GM12874 (cell line): ENCODE results near the gene NXPE1.

Experiments
- TF ChIP-seq, protein P1 (sequence below): IDR thresholded peaks from 2 replicates; pipeline ENCODE4 v1.5.1; 2011; ENCODE audit warnings: low read depth, mild to moderate bottlenecking, control low read depth, low read length, moderate library complexity; ENCODE audit not compliant: insufficient read depth

Gene NXPE1

DNA sequence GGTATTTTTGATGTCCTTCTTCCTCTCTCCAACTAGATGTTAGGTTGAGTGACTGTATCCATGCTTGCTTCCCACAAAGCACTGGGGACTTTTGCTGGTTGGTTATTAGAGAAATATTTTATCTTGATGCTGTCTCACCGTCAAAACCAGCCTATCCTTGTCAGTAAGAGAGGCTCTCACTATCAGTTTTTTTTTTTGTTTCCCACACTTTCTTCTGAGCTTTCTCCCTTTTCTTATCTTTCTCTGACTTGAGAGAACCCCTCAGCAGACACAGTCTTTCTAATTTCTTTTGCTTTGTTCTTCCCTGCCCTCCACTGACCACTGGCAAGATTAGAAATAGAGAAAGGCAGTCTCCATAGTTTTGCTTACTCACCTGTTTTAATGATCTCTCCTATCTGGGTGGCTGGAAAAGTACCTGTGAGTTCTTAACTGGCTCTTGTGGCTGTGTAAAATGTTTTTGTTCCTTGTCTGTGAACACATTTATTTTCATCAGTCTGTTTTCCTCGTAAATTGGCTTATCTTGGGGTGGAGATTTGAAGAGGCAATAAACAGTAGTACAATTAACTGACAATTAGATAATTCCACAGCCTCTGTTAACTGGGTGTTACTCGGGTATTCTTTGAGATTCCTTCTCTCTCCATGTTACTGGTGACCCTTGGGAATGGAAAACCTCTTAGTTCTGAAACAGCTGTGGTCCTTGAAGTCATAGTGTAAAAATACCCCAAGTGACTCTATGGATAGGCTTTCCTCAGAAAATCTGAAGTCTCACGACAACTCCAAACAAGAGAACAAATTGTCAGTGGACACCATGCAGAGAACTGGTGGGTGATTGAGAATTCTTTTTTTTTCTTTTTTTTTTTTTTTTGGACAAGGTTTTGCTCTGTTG is at the start of gene NXPE1:
NXPE1 (minus strand) TSS at position 457 of the 886 bp plus-strand sequence. CDS start 8,680 bp downstream, outside the sequence.
- TF ChIP-seq, protein P1, sequence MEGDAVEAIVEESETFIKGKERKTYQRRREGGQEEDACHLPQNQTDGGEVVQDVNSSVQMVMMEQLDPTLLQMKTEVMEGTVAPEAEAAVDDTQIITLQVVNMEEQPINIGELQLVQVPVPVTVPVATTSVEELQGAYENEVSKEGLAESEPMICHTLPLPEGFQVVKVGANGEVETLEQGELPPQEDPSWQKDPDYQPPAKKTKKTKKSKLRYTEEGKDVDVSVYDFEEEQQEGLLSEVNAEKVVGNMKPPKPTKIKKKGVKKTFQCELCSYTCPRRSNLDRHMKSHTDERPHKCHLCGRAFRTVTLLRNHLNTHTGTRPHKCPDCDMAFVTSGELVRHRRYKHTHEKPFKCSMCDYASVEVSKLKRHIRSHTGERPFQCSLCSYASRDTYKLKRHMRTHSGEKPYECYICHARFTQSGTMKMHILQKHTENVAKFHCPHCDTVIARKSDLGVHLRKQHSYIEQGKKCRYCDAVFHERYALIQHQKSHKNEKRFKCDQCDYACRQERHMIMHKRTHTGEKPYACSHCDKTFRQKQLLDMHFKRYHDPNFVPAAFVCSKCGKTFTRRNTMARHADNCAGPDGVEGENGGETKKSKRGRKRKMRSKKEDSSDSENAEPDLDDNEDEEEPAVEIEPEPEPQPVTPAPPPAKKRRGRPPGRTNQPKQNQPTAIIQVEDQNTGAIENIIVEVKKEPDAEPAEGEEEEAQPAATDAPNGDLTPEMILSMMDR: no peak

DNA sequence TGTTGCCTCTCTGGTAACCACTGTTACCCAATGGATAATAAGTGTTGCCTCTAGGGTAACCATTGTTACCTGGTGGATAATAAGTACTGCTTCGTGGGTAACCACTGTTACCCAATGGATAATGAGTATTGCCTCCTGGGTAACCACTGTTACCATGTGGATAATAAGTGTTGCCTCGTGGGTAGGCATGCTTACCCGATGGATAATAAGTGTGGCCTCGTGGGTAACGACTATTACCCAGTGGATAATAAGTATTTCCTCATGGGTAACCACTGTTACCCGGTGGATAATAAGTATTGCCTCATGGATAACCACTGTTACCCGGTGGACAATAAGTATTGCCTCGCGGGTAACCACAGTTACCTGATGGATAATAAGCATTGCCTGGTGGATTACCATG is 49.7 kb upstream of the NXPE1 start:
- TF ChIP-seq, protein P1: no peak

DNA sequence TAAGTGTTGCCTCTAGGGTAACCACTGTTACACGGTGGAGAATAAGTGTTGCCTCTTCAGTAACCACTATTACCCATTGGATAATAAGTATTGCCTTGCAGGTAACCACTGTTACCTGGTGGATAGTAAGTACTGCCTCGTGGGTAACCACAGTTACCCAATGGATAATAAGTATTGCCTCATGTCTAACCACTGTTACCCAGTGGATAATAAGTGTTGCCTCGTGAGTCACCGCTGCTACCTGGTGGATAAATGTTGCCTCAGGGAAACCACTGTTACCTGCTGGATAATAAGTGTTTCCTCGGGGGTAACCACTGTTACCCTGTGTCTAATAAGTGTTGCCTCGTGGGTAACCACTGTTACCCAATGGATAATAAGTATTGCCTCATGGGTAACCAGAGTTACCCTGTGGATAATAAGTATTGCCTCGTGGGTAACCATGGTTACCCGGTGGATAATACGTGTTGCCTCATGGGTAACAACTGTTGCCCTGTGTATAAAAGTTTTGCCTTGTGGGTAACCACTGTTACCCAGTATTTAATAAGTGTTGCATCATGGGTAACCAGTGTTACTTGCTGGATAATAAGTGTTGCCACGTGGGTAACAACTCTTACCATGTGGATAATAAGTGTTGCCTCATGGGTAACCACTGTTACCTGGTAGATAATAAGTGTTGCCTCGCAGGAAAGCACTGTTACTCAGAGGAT is 48.2 kb upstream of the NXPE1 start:
- TF ChIP-seq, protein P1: no peak

DNA sequence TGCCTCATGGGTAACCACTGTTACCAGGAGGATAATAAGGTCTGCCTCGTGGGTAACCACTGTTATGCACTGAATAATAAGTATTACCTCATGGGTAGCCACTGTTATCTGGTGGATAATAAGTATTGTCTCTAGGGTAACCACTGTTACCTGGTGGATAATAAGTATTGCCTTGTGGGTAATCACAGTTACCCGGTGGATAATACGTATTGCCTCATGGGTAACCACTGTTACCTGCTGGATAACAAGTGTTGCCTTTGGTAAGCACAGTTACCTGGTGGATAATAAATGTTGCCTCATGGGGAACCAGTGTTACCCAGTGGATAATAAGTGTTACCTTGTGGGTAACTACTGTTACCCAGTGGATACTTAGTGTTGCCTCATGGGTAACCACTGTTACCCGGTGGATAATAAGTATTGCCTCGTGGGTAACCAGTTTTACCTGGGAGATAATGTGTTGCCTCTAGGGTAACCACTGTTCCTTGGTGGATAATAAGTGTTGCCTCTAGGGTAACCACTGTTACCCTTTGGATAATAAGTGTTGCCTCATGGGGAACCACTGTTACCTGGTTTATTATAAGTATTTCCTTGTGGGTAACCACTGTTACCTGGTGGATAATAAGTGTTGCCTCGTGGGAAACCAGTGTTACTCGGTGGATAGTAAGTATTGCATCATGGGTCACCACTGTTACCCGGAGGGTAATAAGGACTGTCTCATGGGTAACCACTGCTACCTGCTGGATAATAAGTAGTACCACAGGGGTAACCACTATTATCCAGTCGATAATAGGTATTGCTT is 46.5 kb upstream of the NXPE1 start:
- TF ChIP-seq, protein P1: no peak

DNA sequence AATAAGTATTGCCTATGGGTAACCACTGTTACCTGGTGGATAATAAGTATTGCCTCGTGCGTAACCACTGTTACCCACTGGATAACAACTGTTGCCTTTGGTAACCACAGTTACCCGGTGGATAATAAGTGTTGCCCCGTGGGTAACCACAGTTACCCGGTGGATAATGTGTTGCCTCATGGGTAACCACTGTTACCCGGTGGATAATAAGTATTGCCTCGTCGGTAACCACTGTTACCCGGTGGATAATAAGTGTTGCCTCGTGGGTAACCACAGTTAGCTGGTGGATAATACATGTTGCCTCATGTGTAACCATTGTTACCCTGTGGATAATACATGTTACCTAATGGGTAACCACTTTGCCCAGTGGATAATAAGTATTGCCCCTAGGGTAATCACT is 45.7 kb upstream of the NXPE1 start:
- TF ChIP-seq, protein P1: no peak

DNA sequence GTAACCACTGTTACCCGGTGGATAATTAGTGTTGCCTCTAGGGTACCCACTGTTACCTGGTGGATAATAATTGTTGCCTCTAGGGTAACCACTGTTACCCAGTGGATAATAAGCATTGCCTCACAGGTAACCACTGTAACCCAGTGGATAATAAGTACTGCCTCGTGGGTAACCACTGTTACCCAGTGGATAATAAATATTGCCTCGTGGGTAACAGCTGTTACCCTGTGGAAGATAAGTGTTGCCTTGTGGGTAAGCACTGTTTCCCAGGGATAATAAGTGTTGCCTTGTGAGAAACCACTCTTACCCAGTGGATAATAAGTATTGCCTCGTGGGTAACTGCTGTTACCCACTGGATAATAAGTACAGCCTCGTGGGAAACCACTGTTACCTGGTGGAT is 45.2 kb upstream of the NXPE1 start:
- TF ChIP-seq, protein P1: no peak
